NCI-H69 (cell line): ENCODE measurements around the gene ZNF283.
"Not testable (repeated sequence)": the region's sequence is repeated elsewhere in the genome, so short reads cannot be mapped to it uniquely, and the experiment has no call there.

Source experiments
- DNase-seq: peaks from one replicate; lab custom pipeline; 2025; lab: John Stamatoyannopoulos, UW

Gene ZNF283

DNA sequence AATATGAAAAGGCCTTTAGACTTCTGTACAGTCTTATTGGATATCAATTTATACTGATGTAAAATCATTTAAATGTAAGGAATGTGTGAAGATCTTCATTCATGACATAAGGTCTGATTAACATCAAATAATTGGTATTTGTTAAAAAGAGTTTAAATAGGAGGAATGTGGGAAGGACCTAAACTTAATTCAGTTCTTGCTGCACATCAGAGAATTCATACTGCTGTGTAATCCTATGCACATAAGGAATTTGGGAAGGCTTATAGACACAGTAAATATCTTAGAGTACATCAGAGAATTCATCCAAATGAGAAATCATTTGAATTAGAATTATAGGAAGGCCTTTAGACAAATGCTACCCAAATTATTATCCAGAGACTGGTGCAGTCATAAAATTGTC lies 21.7 kb downstream of the ZNF283 start:
- no peak for DNase-seq

GRCh38 chr19:43858174-43858573 lies 31.1 kb downstream of the ZNF283 start:
- DNase-seq = no peak

GRCh38 chr19:43866923-43867322 lies 39.8 kb downstream of the ZNF283 start:
- not testable (repeated sequence) for DNase-seq

GRCh38 chr19:43872547-43873336 lies 45.6 kb downstream of the ZNF283 start:
- no peak for DNase-seq

DNA sequence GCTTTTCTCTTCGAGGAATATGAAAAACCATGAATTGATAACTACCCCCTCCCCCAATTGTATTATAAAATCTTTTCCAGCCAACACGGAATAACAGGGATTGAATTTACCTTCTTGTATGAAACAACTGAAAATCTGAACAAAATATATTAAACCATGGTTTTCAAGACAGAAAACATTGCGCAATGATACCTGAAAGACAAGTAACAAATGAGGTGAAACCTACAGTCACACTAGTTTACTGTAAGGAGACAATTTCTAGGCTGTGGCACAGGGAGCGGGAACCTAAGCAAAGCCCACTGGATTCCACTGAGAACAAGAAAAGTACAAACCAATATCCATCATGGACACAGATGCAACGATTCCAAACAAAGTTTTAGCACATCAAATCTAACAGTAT lies 53.4 kb downstream of the ZNF283 start:
- DNase-seq = no peak

DNA sequence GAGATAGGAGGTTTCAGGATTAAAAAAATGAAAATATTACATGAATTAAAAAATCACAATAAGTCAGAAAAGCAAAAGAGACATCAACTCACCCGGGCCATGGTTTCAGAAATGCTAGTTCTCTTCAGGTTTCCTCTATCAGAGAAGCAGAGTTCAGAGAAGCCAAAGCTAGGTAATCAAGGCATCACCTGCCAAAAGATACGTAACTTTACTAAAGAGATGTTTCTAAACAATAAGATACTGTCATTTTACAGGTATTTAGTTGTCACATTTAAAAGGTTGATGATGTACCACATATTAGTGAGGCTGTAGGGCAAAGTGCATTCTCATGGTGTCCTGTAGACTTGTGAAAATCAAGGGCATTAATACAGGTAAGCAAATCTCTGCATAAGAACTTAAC lies 56.7 kb downstream of the ZNF283 start, which contains the start of gene ZNF404:
ZNF404 (minus strand) TSS at position 101 of the 400 bp plus-strand sequence.
- no peak for DNase-seq

DNA sequence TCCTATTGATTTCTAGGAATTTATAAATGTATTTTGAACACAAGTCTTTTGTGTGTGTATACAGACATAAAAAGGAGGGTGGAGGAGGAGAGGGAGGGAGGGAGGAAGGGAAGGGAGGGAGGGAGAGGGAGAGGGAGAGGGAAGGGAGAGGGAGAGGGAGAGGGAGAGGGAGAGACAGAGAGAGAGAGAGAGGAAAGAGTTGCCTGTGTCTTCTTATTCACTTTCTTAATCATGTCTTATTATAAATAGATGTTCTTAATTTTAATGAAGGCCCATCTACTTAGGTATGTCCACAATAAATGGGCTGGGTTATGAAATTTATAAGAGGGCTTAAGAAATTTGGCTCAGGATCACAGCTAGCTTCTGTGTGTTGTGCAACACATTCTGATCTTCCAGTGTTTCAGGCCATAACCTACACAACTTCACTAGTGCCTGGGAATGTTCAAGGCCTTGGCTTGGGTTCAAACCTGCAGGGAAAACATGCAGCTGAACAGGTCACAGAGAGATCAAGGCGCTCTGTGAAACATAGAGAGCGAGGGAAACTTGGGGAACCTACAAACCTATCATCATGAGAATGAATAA lies 68.7 kb downstream of the ZNF283 start:
- DNase-seq = no peak
